Measurements from ENCODE around the gene NPPC.

The NPPC gene

DNA sequence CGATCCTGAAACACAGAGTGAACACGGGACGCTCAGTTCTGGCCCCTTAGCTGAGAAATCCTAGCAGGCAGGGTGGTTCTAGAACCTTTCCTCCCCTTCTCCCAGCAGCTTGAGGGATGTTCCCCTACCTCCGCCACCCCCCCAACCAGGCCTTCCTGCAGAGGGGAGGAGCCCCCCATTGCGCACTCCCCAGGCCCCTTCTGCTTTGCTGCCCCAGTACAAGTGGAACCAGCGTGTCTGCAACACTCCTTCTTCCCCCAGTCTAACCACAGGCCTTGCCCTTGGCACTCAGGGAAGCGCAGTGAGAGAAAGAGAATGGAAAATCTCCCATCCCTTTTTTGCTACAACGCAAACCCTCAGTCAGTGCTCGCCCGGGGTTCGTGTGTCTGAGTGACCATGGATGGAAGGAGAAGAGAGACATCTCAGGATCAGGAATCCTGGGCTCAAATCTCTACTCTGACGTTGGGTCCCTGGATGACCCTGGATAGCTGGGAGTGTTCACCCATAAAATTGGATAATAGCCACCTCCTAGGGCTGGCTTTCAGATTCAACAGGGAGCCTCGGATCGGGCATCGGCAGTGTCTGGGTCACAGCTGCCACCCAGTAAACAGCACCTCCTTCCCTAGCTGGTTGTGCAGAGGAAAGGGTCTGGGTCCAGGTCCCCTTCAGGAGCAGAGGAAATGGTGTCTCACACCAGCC lies 3.7 kb downstream of the NPPC start:
- no peak overlapping the region for H3K27ac ChIP-seq
- H3K36me3 ChIP-seq (replicated peaks): no peaks in the 10 kb centered on the region
- TF ChIP-seq, protein P1, sequence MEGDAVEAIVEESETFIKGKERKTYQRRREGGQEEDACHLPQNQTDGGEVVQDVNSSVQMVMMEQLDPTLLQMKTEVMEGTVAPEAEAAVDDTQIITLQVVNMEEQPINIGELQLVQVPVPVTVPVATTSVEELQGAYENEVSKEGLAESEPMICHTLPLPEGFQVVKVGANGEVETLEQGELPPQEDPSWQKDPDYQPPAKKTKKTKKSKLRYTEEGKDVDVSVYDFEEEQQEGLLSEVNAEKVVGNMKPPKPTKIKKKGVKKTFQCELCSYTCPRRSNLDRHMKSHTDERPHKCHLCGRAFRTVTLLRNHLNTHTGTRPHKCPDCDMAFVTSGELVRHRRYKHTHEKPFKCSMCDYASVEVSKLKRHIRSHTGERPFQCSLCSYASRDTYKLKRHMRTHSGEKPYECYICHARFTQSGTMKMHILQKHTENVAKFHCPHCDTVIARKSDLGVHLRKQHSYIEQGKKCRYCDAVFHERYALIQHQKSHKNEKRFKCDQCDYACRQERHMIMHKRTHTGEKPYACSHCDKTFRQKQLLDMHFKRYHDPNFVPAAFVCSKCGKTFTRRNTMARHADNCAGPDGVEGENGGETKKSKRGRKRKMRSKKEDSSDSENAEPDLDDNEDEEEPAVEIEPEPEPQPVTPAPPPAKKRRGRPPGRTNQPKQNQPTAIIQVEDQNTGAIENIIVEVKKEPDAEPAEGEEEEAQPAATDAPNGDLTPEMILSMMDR (IDR thresholded peaks at IDR 0.05; ENCODE audit: low read depth, low read length, missing control alignments): no peak
- H3K4me3 ChIP-seq (ENCODE audit: low read depth, low read length): no peak overlapping the region
- peaks cover 53% of the 10 kb centered on the region for H3K27me3 ChIP-seq (replicated peaks)
- no peak for DNase-seq
- in situ Hi-C loops (cut with HindIII; ENCODE audit: low pct_ligation_motif_present, low sequenced_read_pairs): no loop called here

- no peak for DNase-seq
- Histone ChIP-seq H3K4me3 (ENCODE audit: low read depth, low read length) (no peak overlapping the region), H3K27ac (no peak overlapping the region), H3K27me3 (replicated peaks) (peaks cover 48% of the 10 kb centered on the region), H3K36me3 (replicated peaks) (no peaks in the 10 kb centered on the region)
- in situ Hi-C loops (cut with HindIII; ENCODE audit: low pct_ligation_motif_present, low sequenced_read_pairs): no loop called here
- TF ChIP-seq, protein P1 (IDR thresholded peaks at IDR 0.05; ENCODE audit: low read depth, low read length, missing control alignments): no peak
These were observed 5.4 kb downstream of the NPPC start for GRCh38 chr2:231920795-231921194.

DNA sequence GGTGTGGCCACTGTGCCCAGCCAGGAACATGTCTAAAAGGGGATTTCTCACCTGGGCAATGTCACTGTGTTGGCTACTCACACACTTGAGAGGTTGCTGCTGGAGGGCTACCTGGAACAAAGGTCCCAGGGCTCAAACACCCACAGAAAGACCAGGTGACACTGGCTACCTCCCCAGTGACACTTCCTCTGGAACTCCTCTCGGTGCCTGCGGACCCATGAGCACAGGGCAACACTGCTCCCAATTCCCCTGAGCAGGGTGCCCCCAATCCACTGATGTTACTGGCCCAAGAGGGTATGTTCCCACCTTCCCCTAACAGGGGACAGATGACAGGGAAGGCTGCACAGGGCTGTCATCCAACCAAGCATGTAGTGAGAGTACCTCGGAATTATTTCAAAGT lies 5.8 kb downstream of the NPPC start:
- Histone ChIP-seq H3K36me3 (replicated peaks) (no peaks in the 10 kb centered on the region), H3K27me3 (replicated peaks) (peaks cover 49% of the 10 kb centered on the region), H3K4me3 (ENCODE audit: low read depth, low read length) (no peak overlapping the region), H3K27ac (no peak overlapping the region)
- in situ Hi-C loops (cut with HindIII; ENCODE audit: low pct_ligation_motif_present, low sequenced_read_pairs): no loop called here
- TF ChIP-seq, protein P1 (IDR thresholded peaks at IDR 0.05; ENCODE audit: low read depth, low read length, missing control alignments): no peak
- no peak for DNase-seq

- DNase-seq: no peak
- Histone ChIP-seq H3K27me3 (replicated peaks) (peaks cover 43% of the 10 kb centered on the region), H3K36me3 (replicated peaks) (no peaks in the 10 kb centered on the region), H3K4me3 (ENCODE audit: low read depth, low read length) (no peak overlapping the region), H3K27ac (no peak overlapping the region)
- in situ Hi-C loops (cut with HindIII; ENCODE audit: low pct_ligation_motif_present, low sequenced_read_pairs): no loop called here
- TF ChIP-seq, protein P1 (IDR thresholded peaks at IDR 0.05; ENCODE audit: low read depth, low read length, missing control alignments): no peak
These were observed 6.7 kb downstream of the NPPC start for GRCh38 chr2:231919341-231920035.

GRCh38 chr2:231918501-231919330 lies 7.5 kb downstream of the NPPC start:
- in situ Hi-C loops (cut with HindIII; ENCODE audit: low pct_ligation_motif_present, low sequenced_read_pairs): no loop called here
- DNase-seq: no peak
- no peak overlapping the region for H3K27ac ChIP-seq

More at GRCh38 chr2:231918501-231919330, 7.5 kb downstream of the NPPC start:
- no peaks in the 10 kb centered on the region for H3K36me3 ChIP-seq (replicated peaks)
- TF ChIP-seq, protein P1 (IDR thresholded peaks at IDR 0.05; ENCODE audit: low read depth, low read length, missing control alignments): no peak
- no peak overlapping the region for H3K4me3 ChIP-seq (ENCODE audit: low read depth, low read length)
- H3K27me3 ChIP-seq (replicated peaks): peaks cover 35% of the 10 kb centered on the region
